DMS53 treated with DMSO at 0.1 percent for 48 hours (cell line): ENCODE results near the gene SPECC1.
"Not testable (repeated sequence)": the region's sequence is repeated elsewhere in the genome, so short reads cannot be mapped to it uniquely, and the experiment has no call there.

ENCODE experiments used
- DNase-seq: peaks from one replicate; lab custom pipeline; 2025; ENCODE audit not compliant: unreplicated experiment; lab: John Stamatoyannopoulos, UW

Gene SPECC1

DNA sequence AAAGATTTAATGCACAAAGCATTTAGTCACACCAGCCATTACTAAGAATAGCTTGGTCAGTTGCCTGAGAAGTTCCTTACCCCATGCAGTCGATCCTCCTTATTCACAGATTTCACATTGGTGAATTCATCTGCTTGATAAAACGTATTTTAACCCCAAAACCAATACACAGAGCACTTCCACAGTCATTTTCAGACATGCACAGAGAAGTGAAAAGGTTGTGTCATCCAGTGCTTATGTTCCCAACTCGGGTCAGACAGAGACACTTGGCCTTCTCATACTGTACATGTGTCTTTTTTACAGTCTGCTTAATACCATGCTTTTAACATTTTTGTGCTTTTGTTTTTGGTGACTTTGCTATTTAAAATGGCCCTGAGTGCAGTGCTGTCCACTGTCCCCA is 219.7 kb downstream of the SPECC1 start:
- no peak for DNase-seq

DNA sequence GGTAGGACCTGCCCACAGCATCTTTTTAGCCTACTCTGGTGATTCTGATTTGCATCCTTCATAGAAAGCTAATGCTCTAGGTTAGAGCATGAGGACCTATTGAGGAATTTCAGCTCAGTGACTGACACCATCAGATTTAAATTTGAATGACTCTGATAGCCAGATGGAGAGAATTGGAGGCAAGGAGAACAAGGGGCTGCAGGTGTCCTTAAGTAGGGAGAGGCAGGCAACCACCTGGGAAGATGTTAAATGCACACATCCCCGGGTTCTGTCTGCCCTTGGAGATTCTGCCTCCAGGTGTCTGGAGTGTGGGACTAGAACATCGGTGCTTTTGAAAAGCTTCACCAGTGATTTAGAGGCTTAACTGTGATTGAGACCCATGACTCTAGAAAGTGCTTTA is 221.8 kb downstream of the SPECC1 start:
- DNase-seq = no peak

DNA sequence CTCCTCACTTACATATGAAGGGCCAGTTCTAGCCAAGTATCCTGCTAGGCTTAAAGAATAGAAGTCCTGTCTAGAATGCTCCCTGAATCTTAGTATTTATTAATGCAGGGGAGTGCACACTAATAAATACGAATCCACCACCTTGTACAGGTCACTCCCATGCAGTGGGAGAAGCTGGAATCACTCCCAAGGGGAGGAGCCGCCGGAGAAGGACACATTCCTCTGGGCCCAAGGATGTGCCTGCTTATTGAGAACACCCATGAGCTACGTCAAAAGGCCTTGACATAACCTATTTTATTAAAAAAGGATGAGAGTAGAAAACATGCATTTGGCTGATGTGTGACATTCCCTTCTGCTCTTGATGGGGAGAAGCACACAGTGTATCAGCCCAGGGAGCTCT is 223.5 kb downstream of the SPECC1 start:
- no peak for DNase-seq

DNA sequence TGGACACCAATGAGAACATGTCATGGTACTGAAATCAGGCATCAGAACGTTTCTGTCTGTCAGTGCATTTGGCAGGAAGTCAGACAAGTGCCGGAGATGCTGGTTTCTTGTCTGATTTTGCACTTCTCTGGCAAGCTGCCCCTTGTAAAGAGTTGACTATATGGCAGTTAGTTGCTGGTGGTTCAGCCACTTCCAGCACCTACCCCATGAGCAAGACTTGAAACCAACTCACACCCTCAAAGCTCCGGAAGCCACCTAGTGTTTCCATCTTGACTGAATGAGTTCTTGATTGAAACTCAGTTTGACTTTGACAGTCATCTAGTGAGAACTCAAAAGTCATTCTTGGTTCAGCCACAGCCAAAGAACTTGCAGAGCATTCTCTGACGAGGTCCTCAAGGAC is 225.1 kb downstream of the SPECC1 start:
- DNase-seq = no peak

DNA sequence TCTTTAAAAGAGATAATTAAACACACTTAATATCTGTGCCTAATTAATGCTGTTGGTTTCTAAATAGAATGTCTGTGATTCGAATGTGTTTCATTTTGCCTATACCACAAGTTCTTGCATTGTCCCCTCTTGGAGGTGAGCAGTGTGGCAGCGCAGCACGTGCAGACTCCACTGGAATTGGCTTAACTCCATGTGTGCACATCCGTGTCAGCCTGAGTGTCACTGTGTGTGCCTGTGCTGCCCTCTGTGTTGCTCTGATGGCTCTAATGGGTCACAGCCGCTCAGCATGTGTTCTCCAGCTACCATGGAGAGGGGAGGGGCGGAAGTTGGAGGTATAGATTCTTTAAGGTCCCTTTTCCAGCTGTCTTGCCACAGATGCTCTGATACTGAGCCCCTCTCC is 226.6 kb downstream of the SPECC1 start:
- no peak for DNase-seq

DNA sequence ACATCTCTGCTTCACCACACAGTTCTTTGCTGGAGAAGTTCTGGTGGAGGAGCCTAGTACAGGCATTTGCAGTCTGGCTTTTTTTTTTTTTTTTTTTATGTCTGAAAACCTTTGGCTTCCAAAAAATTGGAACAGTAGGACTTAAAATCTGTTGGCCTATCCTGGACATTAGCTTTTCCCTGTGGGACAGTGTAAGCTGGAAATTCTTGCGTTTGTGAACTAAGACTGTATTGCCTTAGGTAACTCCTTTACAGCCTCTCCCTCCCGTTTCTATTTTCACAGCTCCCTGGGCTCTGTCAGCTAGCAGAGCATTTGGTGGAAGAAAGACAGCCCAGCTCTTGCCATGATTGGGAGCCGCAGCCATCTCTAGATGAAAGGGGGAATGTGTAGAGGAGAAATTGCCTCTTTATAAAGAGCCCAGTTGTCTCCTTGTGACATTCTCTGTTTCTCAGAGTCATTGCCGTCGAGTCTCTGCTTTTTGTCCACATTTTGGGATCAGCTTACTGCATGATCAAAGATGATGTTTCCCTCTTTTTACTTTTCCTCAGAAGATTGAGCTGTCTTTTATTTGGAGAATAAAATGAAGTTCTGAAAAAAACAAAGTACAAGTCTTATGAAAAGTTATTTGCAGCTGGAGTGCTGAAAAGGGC is 227.5 kb downstream of the SPECC1 start:
- DNase-seq = no peak

DNA sequence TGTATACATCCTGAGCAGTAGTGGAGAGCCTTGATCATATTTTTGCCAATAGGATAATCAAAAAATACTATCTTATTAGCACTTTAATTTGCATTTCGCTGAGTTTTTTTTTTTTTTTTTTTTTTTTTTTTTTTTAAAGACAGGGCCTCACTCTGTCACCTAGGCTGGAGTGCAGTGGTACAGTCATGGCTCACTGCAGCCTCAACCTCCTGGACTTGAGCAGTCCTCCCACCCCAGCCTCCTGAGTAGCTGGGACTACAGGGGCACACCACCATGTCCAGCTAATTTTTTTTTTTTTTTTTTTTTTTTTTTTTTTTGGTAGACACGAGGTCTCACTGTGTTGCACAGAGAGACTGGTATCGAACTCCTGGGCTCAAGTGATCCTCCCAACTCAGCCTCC is 230.6 kb downstream of the SPECC1 start:
- DNase-seq = not testable (repeated sequence)

DNA sequence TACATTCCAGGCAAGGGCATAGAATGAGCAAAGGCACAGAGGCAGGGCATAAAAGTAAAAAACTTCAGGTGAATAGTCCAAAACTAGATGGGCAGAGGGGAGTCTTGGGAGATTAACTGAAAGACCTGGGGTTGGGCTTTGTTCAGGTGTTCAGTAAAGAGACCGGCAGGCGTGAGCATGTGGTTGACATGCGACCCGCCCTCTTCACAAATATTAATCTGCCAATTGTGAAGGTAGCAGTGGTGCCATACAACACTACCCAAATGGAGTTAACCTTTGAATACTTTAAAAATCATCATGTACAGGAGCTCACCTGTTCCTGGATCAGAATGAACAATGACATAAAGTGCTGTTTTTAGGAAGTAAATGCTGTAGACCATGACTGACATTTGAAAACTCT is 232.7 kb downstream of the SPECC1 start:
- no peak for DNase-seq

DNA sequence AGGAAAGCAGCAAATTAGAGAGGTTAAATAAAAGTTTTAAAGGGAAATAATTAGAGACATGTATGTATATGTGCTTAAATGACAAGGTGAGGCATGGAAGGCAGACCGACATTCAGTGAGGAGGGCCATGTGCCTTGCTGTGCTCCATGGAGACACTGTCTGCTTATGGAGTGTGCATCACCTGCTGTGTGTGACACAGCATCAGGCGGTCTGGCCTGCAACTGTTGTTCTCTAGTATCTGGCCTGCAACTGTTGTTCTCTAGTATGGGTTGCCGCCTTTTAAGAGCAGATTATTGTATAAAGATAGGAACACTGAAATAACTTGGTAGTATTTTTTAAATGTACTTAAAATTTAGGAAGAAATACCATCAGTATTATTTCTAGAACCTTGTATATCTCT is 233.1 kb downstream of the SPECC1 start:
- no peak for DNase-seq

DNA sequence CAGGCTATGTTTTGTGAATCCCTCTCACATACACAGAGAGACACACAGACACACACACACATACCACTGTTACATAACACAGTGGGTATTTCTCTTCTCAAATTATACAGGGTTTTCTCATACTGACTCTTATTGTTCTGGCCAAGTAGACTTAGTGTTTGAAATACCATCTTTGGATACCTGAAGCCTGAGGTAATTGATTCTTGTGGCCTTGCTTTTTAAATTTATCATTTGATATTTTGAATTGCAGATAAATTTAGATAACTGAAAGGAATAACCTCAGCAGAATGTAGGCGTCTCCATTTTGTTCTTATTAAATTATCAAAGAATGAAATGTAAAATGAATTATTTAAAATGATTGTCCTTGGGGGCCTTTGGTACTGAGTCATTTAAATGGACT is 234.4 kb downstream of the SPECC1 start:
- DNase-seq = no peak

DNA sequence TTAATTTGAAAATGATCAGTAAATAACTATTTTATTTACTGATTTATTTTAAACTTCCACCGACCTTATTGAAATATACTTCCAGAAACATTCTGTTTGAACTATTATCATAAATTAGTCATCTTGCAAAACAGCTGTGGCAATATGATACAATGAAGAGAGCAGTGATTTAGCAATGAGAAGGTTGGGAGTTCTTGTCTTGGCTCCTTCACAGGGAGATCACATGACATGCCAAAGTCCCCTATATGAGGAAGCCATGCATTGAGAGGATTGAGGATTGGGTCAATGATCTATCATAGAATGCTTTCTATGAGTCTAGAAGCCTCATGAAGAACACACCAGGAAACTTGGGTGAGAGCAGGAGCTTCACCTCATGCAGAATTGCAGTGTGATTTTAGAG is 235.5 kb downstream of the SPECC1 start:
- no peak for DNase-seq

DNA sequence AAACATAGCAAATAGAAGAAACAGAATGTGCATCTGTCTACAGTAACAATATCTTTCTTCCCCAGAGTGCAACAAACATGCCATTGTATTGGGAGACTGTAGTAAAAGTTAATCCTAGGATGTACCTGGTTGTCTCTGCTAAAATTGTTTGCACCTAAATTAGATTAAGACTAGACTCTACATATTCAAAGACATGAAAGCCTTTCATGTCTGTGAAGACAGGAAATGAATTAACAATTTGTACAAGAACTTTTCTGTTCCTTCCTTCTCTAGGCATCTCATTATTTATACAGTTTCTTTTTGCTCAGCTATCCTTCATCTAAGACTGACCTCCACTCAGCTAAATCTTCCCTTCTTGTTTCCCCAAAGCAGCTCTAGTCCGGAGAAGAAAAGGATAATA is 237.5 kb downstream of the SPECC1 start:
- DNase-seq = no peak

DNA sequence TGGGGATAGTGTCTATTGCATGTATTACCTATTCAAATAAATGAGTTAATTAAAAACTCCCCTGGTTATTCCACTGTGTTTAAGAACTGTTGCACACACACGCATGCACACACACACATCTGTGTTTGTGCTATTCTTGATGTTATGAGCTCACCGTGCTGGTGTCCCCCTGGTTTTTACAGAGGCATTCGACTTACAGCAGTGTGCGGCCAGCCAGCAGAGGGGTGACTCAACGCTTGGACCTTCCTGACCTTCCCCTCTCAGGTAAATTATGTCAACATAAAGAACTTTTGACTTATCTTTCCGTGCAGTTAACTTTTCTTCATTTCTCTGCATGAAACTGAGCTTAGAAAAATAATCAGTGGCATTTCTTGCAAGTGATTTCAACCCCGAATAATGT is 244.2 kb downstream of the SPECC1 start:
- no peak for DNase-seq

DNA sequence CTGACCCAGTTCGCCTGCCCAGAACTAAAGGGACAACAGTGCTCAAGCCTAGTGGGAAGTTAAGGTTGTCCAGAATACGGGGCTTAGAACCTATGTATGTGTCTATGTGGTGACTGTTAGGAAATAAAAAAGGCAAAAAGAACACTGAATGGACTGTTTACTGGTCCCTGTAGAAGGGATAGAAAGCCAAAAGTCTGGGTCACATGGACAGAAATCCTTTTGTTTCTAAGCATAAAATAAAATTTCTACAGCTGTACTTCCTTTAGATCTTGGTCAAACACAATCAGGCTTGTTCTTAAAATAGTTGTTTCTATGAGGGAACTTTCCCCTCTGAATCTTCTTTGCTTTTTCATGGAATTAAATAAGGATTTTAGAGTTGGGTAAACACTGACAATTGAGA is 245.4 kb downstream of the SPECC1 start:
- DNase-seq = no peak

DNA sequence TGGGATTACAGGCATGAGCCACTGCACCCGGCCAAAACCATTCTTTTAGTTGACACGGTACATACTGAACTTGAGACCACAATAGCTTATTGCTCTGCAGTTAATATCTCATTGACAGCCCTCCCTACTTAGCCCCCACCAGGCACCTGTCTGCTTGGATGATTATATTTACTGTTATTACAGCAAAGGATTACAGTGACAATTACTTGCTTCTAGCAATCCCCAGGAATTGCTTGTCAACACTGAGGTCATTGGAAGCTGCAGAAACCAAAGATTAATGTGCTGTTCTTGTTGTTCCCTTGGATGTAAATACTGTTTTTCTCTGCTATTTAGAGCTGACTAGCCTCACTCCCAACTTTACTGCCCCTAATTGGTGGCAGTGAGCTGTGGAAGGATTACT is 247.0 kb downstream of the SPECC1 start:
- no peak for DNase-seq

DNA sequence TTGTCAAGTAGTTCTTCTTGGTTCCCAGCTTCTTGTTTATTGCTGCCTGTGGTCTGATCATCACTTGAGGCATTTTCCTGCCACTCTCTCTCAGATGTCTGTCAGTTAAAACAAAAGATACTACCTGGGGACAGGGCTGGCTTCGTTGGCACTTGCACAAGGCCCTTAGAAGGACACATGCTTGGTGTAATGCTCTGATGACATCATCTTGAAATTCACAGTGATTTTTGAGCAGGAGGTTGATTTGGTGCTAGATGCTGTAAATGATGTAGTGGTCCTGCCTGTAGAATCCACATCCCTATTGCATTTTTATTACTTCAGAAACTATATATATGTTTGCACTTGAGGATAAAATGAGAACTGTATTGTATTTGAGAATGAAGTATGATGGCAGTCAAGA is 247.8 kb downstream of the SPECC1 start:
- DNase-seq = no peak

DNA sequence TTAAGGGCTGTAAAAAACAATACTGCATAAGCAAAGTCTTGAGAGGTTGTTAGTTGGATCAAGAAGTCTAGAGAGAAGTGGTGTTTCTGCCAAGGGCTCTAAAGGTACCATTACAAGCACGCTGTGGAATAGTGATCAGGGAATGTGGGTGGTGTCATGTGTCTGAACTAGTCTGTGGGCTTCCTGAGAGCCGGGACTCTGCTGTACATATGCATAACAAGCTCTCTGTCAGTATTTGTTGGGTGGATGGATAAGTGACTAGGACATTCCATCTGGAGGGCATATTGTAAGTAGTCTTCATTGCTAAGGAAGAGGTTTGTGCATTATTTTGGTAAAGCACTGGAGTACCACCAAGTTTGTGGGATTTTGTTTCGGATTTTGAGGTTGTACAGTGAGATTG is 248.6 kb downstream of the SPECC1 start:
- no peak for DNase-seq

DNA sequence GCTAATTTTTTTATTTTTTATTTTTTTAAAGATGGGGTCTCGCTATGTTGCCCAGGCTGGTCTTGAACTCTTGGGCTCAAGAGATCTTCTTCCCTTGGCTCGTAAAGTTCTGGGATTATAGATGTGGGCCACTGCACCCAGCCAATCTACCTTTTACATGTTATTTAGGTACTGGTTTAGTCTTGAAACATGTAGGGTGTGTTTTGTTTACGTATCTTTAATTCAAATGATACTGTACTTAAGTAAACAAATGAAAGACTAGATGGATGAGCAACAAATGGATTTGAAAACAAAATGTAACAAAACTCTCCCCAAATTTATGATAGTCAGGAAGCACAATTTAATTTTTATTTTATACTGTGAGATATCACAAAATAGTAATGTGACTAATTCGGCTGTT is 250.5 kb downstream of the SPECC1 start:
- no peak for DNase-seq

DNA sequence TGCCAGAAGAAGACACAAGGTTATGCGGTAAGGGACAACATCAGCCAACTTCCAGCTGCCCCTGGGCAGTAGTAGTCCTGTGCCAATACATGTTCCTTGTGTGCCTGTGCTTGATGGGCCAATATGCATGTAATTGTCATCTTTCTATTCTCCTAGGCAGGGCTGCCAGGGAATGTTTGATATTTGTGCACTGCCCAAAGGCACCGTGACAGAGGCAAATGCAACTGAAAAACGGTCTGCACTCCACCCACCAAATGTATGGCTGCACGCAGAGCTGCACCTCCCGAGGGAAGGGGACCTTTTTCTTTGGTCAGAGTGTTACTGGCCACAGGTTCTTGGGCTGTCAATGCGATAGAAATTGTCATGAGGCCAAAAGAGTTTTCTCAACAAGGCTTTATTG is 251.1 kb downstream of the SPECC1 start:
- no peak for DNase-seq

DNA sequence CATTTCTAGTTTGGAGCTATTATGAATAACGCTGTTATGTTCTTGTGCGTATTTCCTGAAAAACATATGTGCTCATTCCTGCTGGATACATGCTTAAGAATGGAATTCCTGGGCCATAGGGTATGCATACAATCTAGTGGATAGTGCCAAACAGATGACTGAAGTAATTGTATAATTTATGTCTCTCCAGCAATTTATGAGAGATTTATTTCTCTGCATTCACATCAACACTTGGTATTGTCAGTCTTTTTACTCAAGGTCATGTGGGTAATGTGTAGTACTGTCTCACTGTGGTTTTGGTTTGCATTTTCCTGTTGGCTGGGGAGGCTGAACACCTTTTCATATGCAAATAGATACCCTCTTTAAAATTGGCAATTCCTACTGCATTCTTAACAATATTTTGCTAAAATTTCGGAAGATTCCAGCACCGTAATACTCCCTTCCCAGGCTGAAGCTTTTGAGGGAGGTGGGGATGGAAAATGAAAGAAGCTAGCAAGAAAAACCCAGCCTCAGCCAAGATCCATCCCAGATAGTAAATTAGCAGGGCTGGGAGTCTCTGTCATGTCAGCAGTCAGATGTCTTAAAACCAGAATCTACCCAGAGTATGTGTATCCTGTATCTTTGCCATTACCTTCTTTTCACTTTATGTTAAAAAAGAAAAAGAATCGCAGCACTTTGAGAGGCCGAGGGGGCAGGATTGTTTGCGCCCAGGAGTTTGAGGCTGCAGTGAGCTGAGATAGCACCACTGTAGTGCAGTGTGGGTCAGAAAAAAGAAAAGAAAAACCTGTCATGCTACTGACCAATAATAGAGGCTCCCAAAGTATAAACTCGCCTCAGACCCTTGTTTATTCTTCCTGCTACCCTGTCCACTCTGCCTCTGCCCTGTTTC is 253.3 kb downstream of the SPECC1 start:
- no peak for DNase-seq

DNA sequence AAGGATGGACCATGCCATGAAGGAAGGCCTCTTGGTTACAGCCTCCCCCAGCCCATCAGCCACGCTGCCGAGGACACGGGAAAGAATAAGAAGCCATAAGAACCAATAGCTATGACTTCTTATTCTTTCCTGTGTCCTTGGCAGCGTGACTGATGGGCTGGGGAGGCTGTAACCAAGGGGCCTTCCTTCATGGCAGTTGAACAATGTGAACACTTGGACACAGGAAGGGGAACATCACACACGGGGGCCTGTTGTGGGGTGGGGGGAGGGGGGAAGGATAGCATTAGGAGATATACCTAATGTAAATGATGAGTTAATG is 253.9 kb downstream of the SPECC1 start:
- DNase-seq = not testable (repeated sequence)

DNA sequence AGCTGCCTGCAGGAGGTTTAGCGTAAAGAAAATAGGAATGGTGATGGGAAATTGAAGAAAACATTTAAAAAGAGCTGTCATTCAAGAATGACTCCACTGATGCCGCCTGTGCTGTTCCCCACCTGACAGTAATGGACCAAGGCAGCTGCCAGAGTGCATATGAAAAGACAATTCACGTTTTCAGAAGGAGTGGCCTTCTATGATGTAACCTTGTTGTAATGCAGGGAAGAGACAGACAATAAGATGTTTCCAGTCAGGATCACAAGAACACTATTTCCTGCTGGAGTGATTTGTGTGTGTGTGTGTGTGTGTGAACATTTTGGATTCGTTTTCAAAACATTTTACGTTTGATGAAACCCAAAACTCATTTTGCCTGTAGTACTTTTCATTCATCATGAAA is 254.4 kb downstream of the SPECC1 start:
- peak; percentile 11 for DNase-seq

DNA sequence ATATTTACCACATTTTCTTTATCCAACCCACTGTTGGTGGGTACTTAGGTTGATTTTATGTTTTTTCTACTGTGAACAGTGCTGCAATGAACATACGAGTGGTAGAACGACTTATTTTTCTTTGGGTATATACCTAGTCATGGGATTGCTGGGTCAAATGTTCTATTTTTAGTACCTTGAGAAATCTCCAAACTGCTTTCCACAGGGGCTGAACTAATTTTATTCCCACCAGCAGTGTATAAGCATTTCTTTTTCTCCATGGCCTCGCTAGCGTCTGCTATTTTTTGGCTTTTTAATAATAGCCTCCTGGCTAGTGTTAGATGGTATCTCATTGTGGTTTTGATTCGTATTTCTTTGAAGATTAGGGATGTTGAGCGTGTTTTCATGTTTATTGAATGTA is 255.8 kb downstream of the SPECC1 start:
- DNase-seq = no peak
